HG02588 (cell line): ENCODE data around the gene FOXO3.
"Not testable (repeated sequence)": the region's sequence is repeated elsewhere in the genome, so short reads cannot be mapped to it uniquely, and the experiment has no call there.

Experiments used
- ATAC-seq: cut with Tn5 transposase; IDR thresholded peaks from one replicate; pipeline ENCODE4 v1.9.1; 2021; ENCODE audit warnings: mild to moderate bottlenecking, moderate library complexity; ENCODE audit not compliant: unreplicated experiment

FOXO3 gene

GRCh38 chr6:108656836-108657235, 96.1 kb downstream of the FOXO3 start:
- no peak for ATAC-seq

- ATAC-seq, result no peak
Measured at GRCh38 chr6:108658174-108658573, 97.5 kb downstream of the FOXO3 start.

DNA sequence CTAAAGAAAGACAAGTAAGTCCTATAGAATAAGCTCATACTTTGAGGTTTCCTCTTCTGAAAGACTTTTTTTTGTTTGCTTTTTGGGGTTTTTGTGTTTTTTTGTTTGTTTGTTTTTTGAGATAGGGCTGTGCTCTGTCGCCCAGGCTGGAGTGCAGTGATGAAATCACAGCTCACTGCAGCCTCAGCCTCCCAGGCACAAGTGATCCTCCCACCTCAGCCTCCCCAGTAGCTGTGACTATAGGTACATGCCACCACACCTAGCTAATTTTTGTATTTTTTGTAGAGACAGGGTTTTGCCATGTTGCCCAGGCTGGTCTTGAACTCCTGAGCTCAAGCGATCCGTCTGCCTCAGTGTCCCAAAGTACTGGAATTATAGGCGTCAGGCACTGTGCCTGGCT, 98.1 kb downstream of the FOXO3 start:
- not testable (repeated sequence) for ATAC-seq

- ATAC-seq, result no peak
Measured at GRCh38 chr6:108660251-108660650, 99.5 kb downstream of the FOXO3 start.

DNA sequence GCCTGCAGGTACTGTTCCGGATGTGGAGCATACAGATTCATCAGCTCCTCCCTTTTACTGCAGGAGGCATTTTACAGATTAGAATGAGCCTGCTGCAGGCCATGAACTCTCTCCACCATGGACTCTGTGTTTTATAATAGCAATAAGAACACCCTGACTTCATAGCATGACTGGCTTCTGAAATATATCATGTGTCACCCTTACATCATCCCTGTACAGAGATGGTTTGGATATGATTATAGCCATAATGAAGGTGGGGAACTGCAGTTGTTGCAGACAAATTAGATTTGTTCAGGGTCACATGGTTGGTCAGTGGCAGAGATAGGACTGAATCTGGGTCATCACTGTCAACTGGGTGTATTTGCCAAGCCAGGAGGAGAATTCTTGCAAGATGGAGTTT, 100.7 kb downstream of the FOXO3 start:
- no peak for ATAC-seq

GRCh38 chr6:108661982-108662381, 101.3 kb downstream of the FOXO3 start:
- no peak for ATAC-seq

DNA sequence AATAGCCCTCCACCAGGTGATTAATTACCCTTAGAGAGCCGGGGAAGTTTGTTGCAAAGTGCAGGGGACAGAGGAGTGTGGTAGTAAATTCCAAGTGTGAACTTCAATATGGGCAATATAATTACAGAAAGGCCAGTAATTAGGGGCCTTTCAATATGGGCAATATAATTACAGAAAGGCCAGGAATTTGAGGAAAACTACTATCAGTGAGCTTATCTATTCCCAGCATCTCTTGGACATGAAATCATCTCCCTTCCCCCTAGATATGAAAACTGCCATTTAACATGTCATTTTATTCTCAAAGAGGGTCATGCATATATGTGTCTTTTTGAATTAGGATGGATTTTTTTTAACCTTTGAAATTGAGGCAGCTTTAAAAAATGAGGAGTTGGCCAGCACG, 102.0 kb downstream of the FOXO3 start:
- ATAC-seq, result no peak

DNA sequence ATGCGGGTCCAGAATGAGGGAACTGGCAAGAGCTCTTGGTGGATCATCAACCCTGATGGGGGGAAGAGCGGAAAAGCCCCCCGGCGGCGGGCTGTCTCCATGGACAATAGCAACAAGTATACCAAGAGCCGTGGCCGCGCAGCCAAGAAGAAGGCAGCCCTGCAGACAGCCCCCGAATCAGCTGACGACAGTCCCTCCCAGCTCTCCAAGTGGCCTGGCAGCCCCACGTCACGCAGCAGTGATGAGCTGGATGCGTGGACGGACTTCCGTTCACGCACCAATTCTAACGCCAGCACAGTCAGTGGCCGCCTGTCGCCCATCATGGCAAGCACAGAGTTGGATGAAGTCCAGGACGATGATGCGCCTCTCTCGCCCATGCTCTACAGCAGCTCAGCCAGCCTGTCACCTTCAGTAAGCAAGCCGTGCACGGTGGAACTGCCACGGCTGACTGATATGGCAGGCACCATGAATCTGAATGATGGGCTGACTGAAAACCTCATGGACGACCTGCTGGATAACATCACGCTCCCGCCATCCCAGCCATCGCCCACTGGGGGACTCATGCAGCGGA, 102.9 kb downstream of the FOXO3 start:
- not testable (repeated sequence) for ATAC-seq

DNA sequence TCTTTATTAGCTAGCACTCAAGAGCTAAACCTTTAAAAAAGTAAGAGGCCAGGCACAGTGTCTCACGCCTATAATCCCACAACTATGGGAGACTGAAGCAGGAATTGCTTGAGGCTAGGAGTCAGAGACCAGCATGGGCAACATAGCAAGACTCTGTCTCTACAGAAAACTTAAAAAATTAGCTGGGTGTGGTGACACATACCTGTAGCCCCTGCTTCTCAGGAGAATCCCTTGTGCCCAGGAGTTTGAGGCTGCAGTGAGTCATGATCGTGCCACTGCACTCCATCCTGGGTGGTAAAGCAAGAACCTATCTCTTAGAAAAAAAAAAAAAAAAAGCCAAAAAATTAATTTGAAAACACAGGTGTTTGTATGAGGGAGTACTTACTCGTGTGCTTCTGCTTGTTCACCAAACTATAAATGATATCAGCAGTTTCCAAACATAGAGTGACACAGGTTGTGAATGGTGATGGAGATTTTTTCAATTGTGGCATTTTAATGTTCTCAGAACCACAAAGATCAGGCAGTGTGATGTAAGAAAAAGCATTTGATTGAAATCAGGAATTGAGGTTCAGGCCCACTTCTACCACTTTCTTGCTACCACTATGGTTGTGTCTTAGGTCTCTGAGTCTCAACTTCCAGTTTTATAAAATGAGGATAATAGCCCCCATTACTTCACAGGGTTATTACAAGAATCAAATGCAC, 104.9 kb downstream of the FOXO3 start:
- no peak for ATAC-seq

GRCh38 chr6:108666656-108667260, 106.0 kb downstream of the FOXO3 start:
- ATAC-seq, result no peak

- no peak for ATAC-seq
Measured at GRCh38 chr6:108667993-108668392, 107.3 kb downstream of the FOXO3 start.

- ATAC-seq, result no peak
Measured at GRCh38 chr6:108669673-108670072, 109.0 kb downstream of the FOXO3 start.

- ATAC-seq, result no peak
Measured at GRCh38 chr6:108671175-108671574, 110.5 kb downstream of the FOXO3 start.

DNA sequence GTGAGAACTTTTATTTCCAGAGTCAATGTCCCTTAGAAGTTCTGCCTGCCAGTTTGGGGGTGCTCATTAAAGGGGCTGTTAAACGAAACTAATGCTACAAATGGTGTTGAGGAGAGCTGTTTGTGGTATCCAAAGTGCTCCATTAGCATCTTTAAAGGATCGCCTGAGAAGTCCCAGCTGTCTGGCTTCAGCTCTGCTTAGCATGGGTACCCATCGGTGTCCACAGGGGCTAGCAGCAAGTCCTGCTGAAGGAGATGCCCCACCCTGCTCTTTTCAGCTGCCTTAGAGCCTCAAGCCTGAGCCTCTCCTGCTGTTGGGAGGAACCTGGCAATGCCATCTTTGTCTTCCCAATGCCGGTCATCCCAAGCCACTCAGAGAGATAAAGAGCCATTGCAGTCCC, 111.1 kb downstream of the FOXO3 start:
- no peak for ATAC-seq

DNA sequence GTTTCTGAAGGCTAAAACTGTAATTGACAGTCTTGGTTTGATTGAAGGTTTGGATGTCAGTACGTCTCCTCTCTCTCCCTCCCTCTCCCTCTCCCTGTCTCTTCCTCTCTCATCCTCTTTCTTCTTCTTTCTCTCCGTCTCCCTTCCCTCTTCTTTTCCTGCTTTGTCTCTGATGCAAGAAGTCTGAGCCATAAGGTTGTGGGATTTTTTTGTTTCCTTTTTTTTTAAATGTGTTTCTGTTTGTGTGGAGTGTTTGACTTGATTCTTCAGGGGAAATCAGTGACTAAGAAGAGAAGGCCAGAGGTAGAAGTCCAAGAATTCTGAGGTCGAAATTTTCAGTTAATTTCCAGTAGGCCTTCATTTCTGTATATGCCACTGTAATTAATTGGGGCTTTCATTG, 111.9 kb downstream of the FOXO3 start:
- no peak for ATAC-seq

- no peak for ATAC-seq
Measured at GRCh38 chr6:108673153-108673552, 112.4 kb downstream of the FOXO3 start.

DNA sequence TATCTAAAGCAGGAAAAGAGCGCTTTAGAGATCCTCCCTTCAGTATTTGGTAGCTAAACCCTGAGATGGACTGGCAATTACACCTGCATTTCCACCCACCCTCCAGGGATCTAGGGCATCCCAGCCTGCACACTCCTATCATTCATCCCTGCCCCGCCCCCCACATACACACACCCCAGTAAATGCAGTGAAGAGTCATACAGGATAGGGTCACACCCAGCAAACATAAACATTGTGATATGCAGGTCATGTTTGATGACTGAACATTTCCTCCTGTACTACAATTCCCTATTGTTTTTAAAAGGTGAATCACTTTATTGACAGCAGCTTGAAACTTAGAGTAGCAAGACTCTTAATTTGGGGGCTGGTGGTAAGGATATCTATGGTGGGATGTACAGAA, 112.9 kb downstream of the FOXO3 start:
- ATAC-seq, result no peak

DNA sequence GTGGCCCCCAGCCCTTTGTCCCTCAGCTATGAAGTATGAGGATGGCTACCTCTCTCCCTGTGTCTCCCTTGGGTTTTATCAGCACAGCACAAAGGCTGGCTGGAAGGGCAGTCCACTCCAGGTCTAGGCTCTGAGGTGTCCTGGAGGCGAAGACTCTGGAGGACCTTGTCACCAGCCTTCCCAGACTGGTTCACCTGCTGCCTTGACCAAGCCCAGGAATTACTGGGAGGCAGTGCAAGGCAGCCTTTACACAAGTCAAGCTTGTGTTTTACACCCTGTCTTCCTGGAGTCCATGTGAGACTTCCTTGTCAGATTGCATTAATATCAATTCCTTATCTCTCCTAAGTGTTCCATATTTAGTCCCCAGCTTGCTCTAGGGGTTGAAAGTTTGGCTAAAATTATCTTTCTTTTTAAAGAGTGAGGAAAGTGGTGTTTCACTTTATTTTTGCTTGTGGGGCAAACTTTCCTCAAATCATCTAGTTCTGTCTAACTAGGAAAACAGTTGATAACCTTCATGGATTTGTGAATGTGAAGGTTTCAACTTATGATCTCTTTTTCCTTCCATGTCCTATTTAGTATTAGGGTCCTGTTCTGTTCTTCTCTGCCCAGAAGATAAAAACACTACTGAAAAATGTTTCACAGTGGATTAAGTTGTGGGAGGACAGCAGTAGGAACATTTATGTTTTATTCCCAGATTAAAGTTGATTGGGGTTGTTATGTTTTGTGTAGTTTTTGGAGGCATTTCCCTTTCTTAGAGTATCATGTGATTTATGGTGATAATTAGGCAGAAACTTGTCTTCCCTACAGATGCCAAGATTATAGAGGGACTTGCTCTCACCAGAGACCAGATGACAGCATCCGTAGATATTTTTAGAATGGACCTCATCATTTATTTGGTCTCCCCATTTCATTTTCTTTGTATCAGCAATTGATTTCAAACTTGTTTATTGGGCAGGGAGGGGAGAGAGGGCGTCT, 114.8 kb downstream of the FOXO3 start:
- no peak for ATAC-seq

DNA sequence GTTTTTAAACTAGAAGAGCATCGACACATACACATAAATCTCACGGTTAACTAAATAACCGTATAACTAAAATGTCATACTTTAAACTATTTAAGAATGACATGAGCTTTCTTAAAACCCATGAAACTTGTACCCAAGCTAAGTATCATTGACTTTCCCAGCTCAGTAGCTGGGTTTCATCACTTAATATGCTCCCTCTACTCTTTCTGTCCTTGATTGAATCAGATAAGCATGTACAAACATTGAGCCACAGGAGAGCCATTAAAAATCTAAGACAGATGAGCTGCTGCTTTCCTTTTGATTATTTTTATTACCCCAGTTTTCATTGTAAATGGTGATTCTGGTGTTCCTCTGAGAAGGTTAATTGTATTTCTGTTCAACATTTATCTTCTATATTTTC, 115.8 kb downstream of the FOXO3 start:
- no peak for ATAC-seq

DNA sequence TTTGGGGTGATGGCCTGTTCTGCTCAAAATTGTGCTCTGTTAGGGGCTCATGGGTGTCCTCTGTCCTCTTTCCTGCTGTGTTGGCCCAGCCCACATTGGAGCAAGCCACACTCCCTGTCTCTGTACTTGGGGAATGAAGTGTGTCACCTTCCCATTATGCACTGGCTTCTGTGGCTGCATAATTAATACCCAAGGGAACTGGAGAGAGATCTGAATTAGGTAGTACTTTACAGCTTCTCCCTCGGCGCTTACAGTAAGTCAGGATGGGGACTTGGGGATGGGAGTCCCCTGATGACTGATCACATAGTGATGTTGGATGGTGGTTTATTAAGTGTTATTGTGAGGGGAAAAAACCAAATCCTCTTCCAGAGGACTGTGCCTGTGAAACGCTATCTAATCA, 116.6 kb downstream of the FOXO3 start:
- no peak for ATAC-seq

GRCh38 chr6:108677894-108678293, 117.2 kb downstream of the FOXO3 start:
- ATAC-seq, result no peak
